ENCODE results near the gene CD44.
A peak's percentile ranks its signal among the peaks of the same experiment; 100 is the strongest.

The CD44 gene

GRCh38 chr11:35267504-35267903, 128.5 kb downstream of the CD44 start:
- H3K27ac Mint-ChIP-seq: no peak overlapping the region
- ATAC-seq: no peak
- H3K36me3 Mint-ChIP-seq: no peaks in the 10 kb centered on the region
- no peak overlapping the region for H3K4me3 Mint-ChIP-seq
- H3K9me3 Mint-ChIP-seq: no peaks in the 10 kb centered on the region
- no peak for DNase-seq (ENCODE audit: low spot score in 2 of 2)
- peaks cover 20% of the 10 kb centered on the region for H3K4me1 Mint-ChIP-seq

DNA sequence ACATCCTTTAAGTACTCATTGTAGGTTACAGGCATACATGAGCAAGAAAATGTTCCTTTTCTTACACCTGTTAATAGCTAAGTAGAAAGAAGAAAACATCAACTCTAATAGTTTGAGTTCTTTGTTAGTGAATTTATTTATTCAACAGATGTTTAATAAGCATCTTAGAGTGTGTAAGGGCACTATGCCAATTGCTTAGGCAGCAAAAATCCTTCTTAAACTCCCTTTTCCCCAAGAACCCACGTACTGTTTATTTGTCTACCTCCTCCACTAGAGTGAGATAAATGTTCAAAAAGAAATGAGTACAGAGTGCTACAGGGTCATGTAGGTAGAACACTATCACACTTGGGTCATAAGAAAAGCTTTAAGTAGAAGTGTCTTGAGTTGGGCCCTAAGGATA, 131.4 kb downstream of the CD44 start:
- H3K4me3 Mint-ChIP-seq: no peak overlapping the region
- ATAC-seq (no peak), DNase-seq (ENCODE audit: low spot score in 2 of 2) (no peak)
- no peak overlapping the region for H3K27ac Mint-ChIP-seq
- no peaks in the 10 kb centered on the region for H3K36me3 Mint-ChIP-seq
- H3K4me1 Mint-ChIP-seq: peaks cover 42% of the 10 kb centered on the region
- H3K9me3 Mint-ChIP-seq: no peaks in the 10 kb centered on the region

DNA sequence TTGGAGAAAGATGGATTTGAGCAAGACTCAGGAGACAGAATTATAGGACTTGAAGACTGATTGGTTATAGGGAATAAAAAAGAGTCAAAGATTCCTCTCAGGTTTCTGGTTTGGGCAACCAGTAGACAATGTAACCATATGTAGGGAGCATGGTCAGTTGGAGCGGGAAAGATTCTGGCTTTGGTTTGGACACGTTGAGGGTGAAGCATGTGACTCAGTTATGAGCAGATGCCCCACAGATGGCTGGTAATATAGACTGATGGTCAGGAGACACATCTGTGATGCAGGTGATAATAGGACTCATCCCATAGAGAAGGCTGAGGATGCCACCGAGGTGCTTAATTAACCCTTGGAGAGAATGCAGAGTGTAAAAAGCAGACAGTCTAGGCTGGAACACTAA, 132.1 kb downstream of the CD44 start:
- Mint-ChIP-seq H3K9me3 (no peaks in the 10 kb centered on the region), H3K36me3 (no peaks in the 10 kb centered on the region), H3K27ac (no peak overlapping the region), H3K4me3 (no peak overlapping the region), H3K4me1 (peaks cover 49% of the 10 kb centered on the region)
- no peak for ATAC-seq
- no peak for DNase-seq (ENCODE audit: low spot score in 2 of 2)

- DNase-seq (ENCODE audit: low spot score in 2 of 2) (peak; percentile 28 to 76), ATAC-seq (peak; percentile 95)
- H3K27ac Mint-ChIP-seq: peak overlapping the region; percentile 4
- peaks cover 55% of the 10 kb centered on the region for H3K4me1 Mint-ChIP-seq
- H3K36me3 Mint-ChIP-seq: no peaks in the 10 kb centered on the region
- no peaks in the 10 kb centered on the region for H3K9me3 Mint-ChIP-seq
- peak overlapping the region; percentile 18 for H3K4me3 Mint-ChIP-seq
Measured at GRCh38 chr11:35272391-35272902, 133.5 kb downstream of the CD44 start.

DNA sequence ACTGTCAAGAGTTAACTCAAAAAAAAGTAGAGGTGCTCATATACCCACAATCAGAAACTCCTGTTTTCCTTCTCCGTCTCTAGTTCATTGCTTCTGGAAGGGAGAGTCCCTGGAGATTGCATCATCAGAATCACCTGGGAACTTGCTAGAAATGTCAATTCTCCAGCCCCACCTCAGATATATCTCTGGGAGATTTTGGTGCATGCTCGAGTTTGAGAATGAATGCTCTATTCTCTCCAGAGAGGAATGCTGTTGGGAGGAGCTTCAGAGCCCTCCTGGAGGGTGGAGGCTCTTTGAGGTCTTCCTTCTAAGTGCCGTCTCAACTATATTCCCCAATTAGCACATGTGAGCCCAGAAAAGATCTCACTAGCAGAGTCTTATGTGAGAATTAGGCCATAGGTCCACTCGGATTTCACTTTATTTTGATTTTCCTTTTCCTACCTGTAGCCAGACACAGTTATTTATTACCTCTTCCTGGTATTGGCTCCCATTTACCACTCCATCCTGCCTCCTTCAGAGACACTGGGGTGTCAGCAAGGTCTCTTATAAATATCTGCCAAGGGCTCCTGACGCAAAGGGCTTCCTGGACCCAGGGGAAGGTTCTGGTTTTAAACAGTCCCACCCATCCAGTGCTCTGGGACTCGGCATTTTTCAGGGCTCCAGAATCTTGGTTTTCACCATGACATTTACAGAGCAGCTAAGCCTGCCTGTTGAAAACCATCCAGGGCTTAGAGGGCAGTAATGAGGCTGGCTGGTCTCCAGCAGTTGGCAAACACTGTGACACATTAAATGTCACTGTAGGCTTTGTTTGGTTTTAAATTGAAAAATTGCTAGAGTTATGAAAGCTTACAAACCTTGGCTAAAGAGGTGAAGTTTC, 136.2 kb downstream of the CD44 start:
- no peak for ATAC-seq

DNA sequence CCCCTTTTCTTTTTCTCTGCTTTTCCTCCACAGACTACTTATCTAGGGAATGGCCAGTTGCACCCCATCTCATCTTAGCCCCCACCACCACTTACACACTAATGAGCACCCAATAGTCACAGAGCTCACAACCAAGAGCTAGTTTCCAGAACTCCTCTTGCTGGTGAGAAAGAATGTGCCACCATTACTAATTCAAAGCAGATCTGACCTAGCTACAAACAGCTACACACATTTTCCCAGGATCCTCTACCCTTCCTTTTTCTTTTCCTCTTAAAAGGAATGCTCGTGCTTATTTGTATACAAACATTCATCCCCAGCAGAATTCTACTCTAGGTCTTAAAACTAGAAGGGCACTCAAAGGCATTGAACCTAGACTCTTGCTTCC, 136.8 kb downstream of the CD44 start:
- H3K36me3 Mint-ChIP-seq: no peaks in the 10 kb centered on the region
- H3K9me3 Mint-ChIP-seq: no peaks in the 10 kb centered on the region
- H3K4me1 Mint-ChIP-seq: peaks cover 52% of the 10 kb centered on the region
- peak overlapping the region; percentile 69 for H3K27ac Mint-ChIP-seq
- H3K4me3 Mint-ChIP-seq: no peak overlapping the region
- no peak for ATAC-seq
- DNase-seq (ENCODE audit: low spot score in 2 of 2): no peak

More for the DNA sequence above, 136.2 kb downstream of the CD44 start:
- DNase-seq (ENCODE audit: low spot score in 2 of 2): no peak
- Mint-ChIP-seq H3K4me3 (no peak overlapping the region), H3K27ac (peak overlapping the region; percentile 69), H3K9me3 (no peaks in the 10 kb centered on the region), H3K36me3 (no peaks in the 10 kb centered on the region), H3K4me1 (peaks cover 55% of the 10 kb centered on the region)

DNA sequence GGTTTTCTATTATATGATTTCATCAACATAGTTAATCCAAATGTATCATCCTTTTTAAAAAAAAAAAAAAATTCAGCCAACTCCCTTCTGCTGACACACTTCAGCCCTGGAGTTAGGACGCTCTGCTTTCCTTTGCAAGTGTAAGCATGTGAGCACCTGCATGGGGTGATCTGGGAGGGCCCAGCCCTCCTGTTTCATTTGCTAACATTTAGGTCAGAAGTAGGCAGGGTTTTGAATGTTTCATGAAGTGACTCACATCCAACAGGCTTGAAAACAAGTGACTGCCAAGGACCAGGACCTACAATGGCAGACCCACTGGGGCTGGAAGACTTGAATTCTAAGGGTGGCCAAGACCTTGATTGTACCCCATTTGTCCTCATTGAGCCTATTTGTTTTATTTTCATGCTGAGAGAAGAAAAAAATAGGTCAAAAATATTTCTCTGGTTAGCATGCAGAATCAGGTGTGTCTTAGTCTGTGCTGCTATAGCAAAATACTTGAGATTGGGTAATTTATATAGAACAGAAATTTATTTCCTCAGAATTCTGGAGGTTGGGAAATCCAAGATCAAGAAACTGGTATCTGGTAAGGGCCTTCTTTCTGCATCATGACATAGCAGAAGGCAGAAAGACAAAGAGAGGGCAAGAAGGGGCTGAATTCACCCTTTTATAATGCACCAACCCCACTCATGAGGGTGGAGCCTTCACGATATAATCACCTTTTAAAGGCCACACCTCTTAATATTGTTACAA, 137.6 kb downstream of the CD44 start:
- Mint-ChIP-seq H3K9me3 (no peaks in the 10 kb centered on the region), H3K27ac (peak overlapping the region; percentile 69), H3K36me3 (no peaks in the 10 kb centered on the region), H3K4me1 (peaks cover 44% of the 10 kb centered on the region), H3K4me3 (peak overlapping the region; percentile 31)
- peak; percentile 76 for ATAC-seq
- DNase-seq (ENCODE audit: low spot score in 2 of 2): no peak

DNA sequence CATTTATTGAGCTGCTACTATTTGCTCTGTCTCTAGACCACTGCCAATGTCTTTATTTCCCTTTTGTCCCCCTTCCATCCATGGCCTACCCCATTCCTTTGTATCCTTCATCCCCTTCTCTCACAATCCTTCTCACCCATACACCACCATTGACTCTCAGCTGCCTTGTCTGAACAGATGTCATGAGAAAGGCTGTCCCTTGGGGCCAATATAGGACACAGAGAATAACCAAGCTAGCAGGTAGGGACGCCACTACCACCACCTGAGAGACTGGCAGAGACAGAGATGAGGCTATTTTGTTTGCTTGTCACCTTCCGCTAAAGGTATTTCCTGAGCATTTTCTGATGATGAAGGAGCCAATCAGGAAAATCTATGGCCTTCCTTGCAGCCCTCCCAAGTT, 138.9 kb downstream of the CD44 start:
- no peak for ATAC-seq
- H3K36me3 Mint-ChIP-seq: no peaks in the 10 kb centered on the region
- no peak overlapping the region for H3K4me3 Mint-ChIP-seq
- peaks cover 40% of the 10 kb centered on the region for H3K4me1 Mint-ChIP-seq
- H3K9me3 Mint-ChIP-seq: no peaks in the 10 kb centered on the region
- no peak overlapping the region for H3K27ac Mint-ChIP-seq
- DNase-seq (ENCODE audit: low spot score in 2 of 2): no peak

- Mint-ChIP-seq H3K9me3 (no peaks in the 10 kb centered on the region), H3K4me1 (peaks cover 20% of the 10 kb centered on the region), H3K27ac (no peak overlapping the region), H3K36me3 (no peaks in the 10 kb centered on the region), H3K4me3 (no peak overlapping the region)
- DNase-seq (ENCODE audit: low spot score in 2 of 2): no peak
- ATAC-seq: no peak
Measured at GRCh38 chr11:35280727-35281126, 141.8 kb downstream of the CD44 start.

DNA sequence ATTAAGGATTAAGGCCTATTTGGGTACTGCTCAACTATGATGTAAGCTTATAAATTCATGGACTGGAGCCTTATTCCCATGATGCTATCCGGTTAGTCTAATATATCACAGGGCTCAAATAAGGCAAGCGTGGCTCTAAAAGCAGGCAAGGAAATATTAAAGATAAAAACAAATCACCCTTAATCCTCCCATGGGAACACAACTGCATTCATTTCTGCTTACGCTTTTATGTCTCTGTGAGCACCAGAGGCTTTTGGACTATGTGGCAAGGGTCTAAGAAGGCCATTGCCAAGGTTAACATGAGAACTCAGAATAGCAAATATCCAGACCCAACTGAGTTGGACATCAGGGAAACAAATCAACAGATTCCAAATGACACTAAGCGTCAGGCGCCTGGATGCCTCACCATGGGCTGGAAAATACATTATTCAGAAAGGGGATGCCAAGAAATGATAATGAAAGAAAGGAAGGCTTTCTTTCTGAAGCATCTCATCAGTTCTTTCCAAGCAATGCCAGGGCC, 142.3 kb downstream of the CD44 start:
- H3K27ac Mint-ChIP-seq: no peak overlapping the region
- no peaks in the 10 kb centered on the region for H3K36me3 Mint-ChIP-seq
- no peak overlapping the region for H3K4me3 Mint-ChIP-seq
- H3K4me1 Mint-ChIP-seq: peaks cover 15% of the 10 kb centered on the region
- ATAC-seq (no peak), DNase-seq (ENCODE audit: low spot score in 2 of 2) (no peak)
- H3K9me3 Mint-ChIP-seq: no peaks in the 10 kb centered on the region

All from stimulated activated effector memory CD8-positive, alpha-beta T cell treated with anti-CD3 and anti-CD28 coated beads, Interleukin-12 subunit alpha, Interleukin-12 subunit beta, amount 100 ng/mL, for 72 hours (primary cell).